Right lobe of liver (tissue), 4 donors: ENCODE data around the gene CDS1.

Experiments used
- POLR2A ChIP-seq: fragments of 450-650 bp; IDR thresholded peaks from one replicate; pipeline ENCODE4 v1.6.1; 2017; ENCODE audit warnings: antibody characterized with exemption, mild to moderate bottlenecking
- TF ChIP-seq, protein P1 (sequence below), 4 donors: fragments of 200-600 bp in 3 of 4; fragments of 450-650 bp in 1 of 4; IDR thresholded peaks; one replicate each; pipeline versions ENCODE4 v1.5.1 to v1.8.0; 2016 to 2022; ENCODE audit warnings: antibody characterized with exemption in 4 of 4, mild to moderate bottlenecking in 2 of 4
- donor health status: DM: no; HTN: no; CAD: no.
- donor health status: DM: no; HTN: no; CAD: no.
- donor health status: DM: no; HTN: yes; CAD: no.

DNA sequence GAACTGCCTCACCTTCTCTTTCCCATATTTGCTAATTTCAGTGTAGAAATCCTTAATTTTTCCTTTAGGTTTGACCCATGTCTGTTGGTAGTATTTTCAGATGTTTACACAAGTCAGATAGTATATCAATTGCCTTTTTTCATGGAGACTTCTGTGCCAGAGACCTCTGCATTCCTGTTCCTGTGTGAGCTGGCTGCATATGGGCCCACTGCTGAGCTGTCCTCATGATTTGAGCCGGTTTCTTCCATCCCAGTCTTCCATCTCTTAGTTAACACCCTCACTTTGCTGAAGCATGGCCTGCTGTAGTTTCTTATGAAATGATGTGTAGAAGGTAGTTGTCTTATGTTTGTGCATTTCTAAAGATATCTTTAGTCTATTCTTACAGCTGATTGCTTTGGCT lies 40.0 kb downstream of the CDS1 start:
- no peak for TF ChIP-seq POLR2A
- TF ChIP-seq, protein P1, sequence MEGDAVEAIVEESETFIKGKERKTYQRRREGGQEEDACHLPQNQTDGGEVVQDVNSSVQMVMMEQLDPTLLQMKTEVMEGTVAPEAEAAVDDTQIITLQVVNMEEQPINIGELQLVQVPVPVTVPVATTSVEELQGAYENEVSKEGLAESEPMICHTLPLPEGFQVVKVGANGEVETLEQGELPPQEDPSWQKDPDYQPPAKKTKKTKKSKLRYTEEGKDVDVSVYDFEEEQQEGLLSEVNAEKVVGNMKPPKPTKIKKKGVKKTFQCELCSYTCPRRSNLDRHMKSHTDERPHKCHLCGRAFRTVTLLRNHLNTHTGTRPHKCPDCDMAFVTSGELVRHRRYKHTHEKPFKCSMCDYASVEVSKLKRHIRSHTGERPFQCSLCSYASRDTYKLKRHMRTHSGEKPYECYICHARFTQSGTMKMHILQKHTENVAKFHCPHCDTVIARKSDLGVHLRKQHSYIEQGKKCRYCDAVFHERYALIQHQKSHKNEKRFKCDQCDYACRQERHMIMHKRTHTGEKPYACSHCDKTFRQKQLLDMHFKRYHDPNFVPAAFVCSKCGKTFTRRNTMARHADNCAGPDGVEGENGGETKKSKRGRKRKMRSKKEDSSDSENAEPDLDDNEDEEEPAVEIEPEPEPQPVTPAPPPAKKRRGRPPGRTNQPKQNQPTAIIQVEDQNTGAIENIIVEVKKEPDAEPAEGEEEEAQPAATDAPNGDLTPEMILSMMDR (IDR thresholded peaks at IDR 0.05): no peak
